RPMI8226 (cell line): ENCODE data around the gene ST6GALNAC3.
A peak's percentile ranks its signal among the peaks of the same experiment; 100 is the strongest.

Experiments
- DNase-seq: peaks from one replicate; pipeline ENCODE4 v3.0.0-alpha.2; 2015

The ST6GALNAC3 gene

GRCh38 chr1:76256289-76257223, 182.0 kb downstream of the ST6GALNAC3 start:
- no peak for DNase-seq

DNA sequence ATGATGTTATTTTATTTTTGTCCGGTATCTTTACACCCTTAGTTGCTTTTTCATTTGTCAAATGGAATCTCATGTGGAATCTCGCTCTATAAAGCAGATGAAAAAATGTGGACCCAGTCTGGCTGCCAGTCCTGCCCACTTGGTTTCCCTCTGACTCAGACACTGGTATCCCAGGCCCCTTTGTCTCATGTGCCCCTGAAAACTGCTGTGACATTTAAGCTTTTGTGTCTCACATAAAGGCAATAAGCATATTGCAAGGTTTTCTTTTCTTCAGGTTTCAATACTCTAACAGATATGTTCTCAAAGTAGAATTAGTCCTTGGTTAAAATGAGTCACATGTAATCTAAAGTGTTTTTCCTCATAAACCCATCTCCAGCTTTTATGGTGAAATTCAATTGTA, 183.3 kb downstream of the ST6GALNAC3 start:
- no peak for DNase-seq

- DNase-seq: no peak
Observed at GRCh38 chr1:76259270-76259669, 184.7 kb downstream of the ST6GALNAC3 start.

- no peak for DNase-seq
Observed at GRCh38 chr1:76260279-76260678, 185.7 kb downstream of the ST6GALNAC3 start.

DNA sequence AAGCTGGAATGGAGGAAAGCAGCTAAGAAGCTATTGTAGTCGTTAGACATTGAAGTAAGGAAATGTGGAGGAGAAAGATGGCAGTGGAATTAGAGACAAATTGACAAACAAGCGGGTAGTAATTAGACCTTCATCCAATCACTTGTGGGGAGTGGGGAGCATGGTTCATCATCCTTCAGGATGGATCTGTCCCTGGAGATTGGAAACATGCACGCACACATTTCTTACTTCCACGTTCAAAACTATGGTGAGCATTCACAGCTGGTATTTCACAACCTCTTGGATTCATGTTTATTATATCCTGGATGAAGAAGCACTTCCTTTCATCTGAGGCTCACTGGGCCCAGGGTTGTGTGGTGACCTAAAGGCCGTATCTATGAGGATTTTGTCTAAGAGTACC, 188.1 kb downstream of the ST6GALNAC3 start:
- DNase-seq: no peak

DNA sequence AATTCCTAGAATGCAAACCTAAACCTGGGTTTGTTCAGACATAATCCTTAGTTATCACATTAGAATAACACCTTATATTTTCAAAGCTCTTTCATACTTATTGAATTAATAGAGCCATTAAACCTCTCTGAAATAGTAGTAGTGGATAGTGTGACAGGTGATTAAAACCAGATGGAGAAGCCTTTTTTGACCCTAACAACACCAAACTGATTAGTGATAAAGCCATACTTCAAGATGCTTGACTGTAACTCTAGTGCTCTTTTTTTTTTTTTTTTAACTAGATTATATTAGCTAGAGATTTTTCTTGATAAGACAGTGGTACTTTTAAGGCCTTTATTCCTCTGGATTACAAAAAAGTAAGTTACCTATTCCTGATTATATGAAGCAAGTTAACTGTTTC, 190.1 kb downstream of the ST6GALNAC3 start:
- no peak for DNase-seq

DNA sequence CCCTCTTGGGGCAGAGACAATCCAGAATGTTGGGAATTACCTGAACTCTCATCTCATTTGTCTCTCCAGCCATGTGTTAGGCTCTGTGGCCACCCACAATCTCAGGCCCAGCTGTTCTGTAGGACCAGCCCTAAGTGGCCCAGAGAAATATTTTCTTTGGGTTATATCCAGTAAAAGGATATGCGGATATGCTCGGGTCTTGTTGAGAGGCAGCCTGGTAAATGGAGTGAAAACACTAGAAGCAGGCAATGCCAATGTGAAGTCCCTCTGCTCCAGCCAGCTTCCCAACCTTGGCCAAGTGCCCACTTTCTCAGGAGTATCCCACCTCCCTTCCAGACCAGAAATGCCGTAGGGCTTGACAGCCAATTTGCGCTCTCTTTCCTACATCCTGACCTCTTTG, 192.2 kb downstream of the ST6GALNAC3 start:
- DNase-seq: no peak

DNA sequence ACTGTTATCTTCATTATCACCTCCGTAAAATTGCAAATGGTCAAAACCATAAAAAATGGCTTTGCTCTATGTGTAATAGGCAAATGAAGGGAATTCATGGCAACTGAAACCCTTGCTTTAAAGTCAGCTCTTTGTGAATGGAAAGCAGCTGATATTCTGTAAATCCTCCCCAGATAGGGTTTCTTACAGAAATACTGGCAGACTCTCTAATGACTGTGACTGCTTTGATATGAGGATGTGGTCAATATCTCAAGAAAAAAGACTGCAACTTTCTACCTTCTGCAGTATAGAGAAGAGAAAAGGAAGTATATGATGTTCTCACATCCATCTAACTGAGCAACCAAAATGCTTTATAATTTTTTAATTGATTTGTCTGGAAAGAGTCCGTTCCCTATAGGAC, 193.1 kb downstream of the ST6GALNAC3 start:
- no peak for DNase-seq

GRCh38 chr1:76268341-76268740, 193.8 kb downstream of the ST6GALNAC3 start:
- no peak for DNase-seq

DNA sequence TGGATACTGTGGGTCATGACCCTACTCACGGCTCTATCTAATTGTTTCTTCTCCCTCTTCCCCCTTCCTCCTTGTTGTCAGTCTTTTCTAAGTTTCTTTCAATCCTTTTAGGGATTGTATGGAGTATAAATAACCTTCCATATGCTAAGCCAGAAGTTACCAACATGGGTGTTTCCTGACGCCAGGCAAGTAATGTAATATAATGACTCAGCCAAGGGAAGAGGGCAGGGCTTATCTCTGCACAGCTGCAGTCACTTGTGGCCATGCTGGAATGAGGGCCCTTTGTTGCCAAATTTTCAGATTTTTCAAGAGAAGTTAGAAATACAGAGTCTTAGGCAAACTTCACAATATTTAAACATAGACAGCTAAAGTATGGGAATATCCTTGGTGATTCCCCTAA, 194.6 kb downstream of the ST6GALNAC3 start:
- peak; percentile 50 for DNase-seq

- no peak for DNase-seq
Observed at GRCh38 chr1:76274302-76274701, 199.8 kb downstream of the ST6GALNAC3 start.

- DNase-seq: no peak
Observed at GRCh38 chr1:76274718-76275117, 200.2 kb downstream of the ST6GALNAC3 start.

DNA sequence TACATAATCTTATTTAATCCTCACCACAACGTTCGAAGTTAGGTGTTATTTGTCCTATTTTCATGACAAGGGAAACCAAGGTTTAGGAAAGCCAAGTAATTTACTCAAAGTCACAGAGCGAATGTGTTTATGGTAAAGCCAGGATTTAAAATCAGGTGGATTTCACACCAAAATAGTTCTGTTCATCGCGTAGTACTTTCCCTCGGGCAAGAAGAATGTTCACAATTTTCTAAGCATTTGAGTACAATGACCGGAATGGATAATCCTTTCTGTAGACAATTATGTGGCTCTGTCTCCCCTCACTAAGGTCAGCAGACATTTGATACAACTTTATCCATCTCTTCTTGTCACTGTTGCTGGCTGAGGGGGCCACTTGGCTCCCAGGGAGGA, 204.2 kb downstream of the ST6GALNAC3 start:
- no peak for DNase-seq

- no peak for DNase-seq
Observed at GRCh38 chr1:76279101-76279748, 204.7 kb downstream of the ST6GALNAC3 start.

GRCh38 chr1:76281306-76281705, 206.8 kb downstream of the ST6GALNAC3 start:
- DNase-seq: no peak

DNA sequence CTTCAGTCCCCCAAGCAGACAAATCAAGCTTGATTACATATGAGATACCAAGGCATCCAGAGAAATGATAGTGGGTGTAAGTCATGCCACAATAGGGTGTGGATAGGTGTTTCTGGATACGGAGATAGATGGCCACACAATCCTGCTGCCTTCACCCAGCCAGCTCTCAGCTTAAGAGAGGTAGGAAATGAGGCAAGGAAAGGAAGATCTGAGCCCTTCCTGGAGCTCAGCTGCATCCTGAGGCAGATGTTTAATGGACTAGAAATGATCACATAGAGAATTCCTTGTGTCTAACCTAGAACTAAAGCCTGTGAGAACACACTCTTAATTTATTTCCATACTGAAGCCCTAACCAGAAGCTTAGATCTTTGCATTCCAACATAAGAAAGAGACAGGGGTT, 210.3 kb downstream of the ST6GALNAC3 start:
- DNase-seq: no peak

DNA sequence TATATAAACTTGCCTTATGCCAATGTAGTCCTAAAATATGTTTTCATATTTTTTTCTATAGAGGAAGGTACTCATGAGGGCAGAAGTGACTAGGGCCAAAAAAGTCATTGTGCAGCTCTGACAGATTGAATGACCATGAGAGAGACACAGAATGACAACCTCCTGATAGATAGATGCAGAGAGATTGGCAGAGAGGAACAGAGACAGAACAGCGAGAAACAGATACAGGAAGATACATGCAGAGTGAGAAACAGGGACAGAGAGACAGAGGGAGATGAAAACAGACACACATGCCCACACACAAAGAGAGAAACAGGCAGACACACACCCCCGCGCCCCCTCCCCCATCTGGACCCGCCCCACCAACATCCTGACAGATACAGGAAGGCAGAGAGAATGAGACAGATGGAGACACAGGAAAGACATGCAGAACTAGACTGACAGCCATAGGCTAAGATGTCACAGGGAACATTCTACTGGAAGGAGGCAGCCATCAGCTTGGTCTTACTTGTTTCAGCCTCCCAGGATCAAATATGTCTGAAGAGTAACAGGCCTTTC, 211.1 kb downstream of the ST6GALNAC3 start:
- DNase-seq: no peak

DNA sequence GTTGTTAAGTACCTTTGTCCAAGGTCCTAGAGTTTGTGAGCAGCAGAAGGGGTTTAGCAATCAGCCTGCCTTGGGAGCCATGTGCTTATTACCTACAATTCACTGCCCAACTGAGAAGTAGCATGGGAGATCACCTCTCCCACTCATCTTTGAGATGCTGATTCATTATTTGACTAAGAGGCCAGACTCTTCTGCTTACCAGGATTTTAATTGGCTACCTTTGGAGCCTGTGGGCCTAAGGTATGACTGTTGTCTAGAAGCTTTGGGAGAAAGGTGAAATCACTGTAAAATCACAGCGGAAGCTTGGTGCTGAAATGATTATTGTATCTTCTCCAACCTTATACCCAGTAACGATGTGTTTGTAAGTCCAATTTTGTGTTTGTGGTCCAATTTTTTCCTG, 213.4 kb downstream of the ST6GALNAC3 start:
- no peak for DNase-seq

- no peak for DNase-seq
Observed at GRCh38 chr1:76288758-76289483, 214.4 kb downstream of the ST6GALNAC3 start.

- DNase-seq: no peak
Observed at GRCh38 chr1:76289692-76290091, 215.1 kb downstream of the ST6GALNAC3 start.

DNA sequence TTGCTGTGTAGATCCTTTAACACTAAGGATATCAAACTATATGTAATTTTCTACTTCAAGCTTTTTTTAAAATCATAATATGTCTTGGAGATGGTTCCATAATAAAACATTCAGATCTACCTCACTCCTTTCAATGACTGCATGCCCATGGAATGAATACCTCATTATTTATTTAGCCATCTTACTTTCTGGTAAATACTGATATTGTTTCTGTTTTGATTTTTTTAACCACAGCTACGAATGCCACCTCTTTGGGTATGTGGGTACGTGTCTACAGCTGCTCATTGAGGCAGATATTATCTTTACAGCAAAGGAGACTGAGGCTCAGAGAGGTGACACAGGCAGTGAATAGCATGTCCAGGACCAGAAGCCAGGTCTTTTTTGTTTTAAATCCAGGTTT, 215.7 kb downstream of the ST6GALNAC3 start:
- DNase-seq: no peak

- DNase-seq: no peak
Observed at GRCh38 chr1:76291191-76291590, 216.6 kb downstream of the ST6GALNAC3 start.

- DNase-seq: no peak
Observed at GRCh38 chr1:76291737-76292136, 217.2 kb downstream of the ST6GALNAC3 start.
